ENCODE data around the gene CNN1. TPM values are rescaled to one million over a fixed set of nuclear protein-coding genes. Genes with fewer than 3 reads are reported as not detected.
"Not testable (repeated sequence)": the region's sequence is repeated elsewhere in the genome, so short reads cannot be mapped to it uniquely, and the experiment has no call there.

The CNN1 gene
- total RNA-seq, 1 experiment from 2014 or later: 0.46 TPM

GRCh38 chr19:11554160-11554559 is 15.5 kb downstream of the CNN1 start:
- no peak overlapping the region for H3K4me3 ChIP-seq
- DNase-seq: no peak
- H3K36me3 ChIP-seq: peaks cover 49% of the 10 kb centered on the region
- no peaks in the 10 kb centered on the region for H3K9me3 ChIP-seq
- H3K27me3 ChIP-seq: no peaks in the 10 kb centered on the region

DNA sequence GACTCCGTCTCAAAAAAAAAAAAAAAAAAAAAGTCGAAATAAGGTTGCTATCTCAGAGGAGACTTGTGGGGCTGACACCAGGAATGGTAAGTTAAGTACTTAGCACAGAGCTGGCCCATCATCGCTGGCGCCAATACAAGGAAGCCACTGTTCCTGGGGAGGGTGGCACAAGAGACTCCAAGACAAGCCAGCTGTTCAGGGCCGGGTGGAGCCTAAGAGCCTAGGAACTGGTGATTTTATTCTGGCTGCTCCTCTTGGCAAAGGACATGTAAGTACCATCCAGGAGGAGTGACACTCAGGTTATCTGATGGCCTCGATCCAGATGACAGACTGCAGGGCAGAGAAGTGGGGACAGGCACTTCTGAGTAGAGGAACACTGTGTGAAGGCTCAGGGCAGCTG is 16.6 kb downstream of the CNN1 start:
- H3K27me3 ChIP-seq: no peaks in the 10 kb centered on the region
- no peak overlapping the region for H3K4me3 ChIP-seq
- H3K9me3 ChIP-seq: no peaks in the 10 kb centered on the region
- no peak for DNase-seq
- H3K36me3 ChIP-seq: peaks cover 49% of the 10 kb centered on the region

GRCh38 chr19:11556634-11557420 is 18.2 kb downstream of the CNN1 start:
- peaks cover 48% of the 10 kb centered on the region for H3K36me3 ChIP-seq
- no peaks in the 10 kb centered on the region for H3K9me3 ChIP-seq
- H3K27me3 ChIP-seq: no peaks in the 10 kb centered on the region
- no peak for DNase-seq
- H3K4me3 ChIP-seq: no peak overlapping the region

DNA sequence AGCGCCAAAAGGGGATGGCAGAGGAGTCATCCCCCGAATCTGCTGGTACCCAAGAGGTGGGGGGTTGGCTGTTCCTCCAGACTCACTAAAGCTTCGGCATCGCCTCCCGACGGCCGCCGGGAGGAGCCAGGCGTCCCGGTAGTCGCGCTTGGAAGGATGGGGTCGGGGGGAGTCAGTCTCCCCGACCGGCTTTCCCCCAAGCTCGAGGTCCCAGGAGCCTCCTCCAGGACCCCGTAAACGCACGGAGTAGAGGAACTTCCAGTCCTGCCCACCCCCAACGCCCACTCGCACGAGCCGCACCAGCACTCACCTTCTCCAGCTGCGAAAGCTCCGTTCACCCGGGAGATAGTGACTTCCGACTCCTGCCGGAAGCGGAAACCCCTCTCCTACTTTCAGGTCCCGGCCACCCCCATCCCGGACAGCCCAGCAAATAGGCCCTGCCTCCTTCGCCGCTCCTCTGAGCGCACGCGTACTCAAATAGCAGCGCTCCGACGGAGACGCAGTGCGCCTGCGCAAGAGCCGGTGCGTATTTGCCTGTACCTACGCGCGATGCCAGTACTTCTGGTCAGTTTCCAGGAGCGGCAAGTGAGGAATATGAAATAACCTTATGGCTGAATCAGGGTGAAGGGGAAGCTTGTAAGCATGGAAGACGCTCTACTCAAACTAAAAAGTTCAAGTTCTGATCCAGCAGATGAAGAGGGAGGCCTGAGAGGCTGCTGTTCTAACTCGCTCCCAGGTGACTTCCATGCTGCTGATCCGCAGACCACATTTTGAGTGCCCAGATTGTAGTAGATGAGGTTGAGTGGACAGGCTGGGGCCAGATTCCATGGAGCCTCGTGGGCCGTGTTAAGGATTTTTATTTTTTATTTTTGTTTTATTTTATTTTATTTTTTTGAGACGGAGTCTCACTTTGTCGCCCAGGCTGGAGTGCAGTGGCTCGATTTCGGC is 20.5 kb downstream of the CNN1 start, which contains the start of gene ELOF1:
ELOF1 (minus strand) TSS at position 350 of the 948 bp plus-strand sequence. CDS start 4,883 bp downstream, outside the sequence.
- Histone ChIP-seq H3K27me3 (no peaks in the 10 kb centered on the region), H3K9me3 (no peaks in the 10 kb centered on the region), H3K4me3 (peak within 1 kb of the TSS; percentile 86), H3K36me3 (peaks cover 24% of the 10 kb centered on the region)
- DNase-seq: peak; percentile 100

- Histone ChIP-seq H3K27me3 (no peaks in the 10 kb centered on the region), H3K4me3 (no peak overlapping the region; the same call in 1 of the 2 replicates), H3K36me3 (peaks cover 16% of the 10 kb centered on the region), H3K9me3 (no peaks in the 10 kb centered on the region)
- DNase-seq: peak; percentile 65
Measured at GRCh38 chr19:11560404-11561051, 21.9 kb downstream of the CNN1 start.

DNA sequence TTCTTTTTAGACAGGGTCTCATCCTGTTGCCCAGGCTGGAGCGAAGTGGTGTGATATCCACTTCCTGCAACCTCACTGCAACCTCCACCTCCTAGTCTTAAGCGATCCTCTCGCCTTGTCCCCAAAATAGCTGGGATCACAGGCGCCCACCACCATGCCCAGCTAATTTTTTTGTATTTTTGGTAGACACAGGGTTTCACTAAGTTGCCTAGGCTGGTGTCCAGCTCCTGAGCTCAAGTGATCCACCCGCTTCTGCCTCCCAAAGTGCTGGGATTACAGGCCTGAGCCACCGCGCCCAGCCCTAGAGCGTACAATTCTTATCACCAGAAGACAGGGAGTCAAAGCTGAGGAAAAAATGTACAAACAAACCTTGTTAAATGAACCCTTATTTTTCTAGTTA is 24.9 kb downstream of the CNN1 start:
- H3K4me3 ChIP-seq: no peak overlapping the region
- no peaks in the 10 kb centered on the region for H3K36me3 ChIP-seq

GRCh38 chr19:11564082-11564807 is 25.6 kb downstream of the CNN1 start:
- H3K36me3 ChIP-seq, H3K9me3 ChIP-seq, DNase-seq, H3K27me3 ChIP-seq, H3K4me3 ChIP-seq: not testable (repeated sequence)

More for the DNA sequence above, 24.9 kb downstream of the CNN1 start:
- no peaks in the 10 kb centered on the region for H3K27me3 ChIP-seq
- no peak for DNase-seq
- no peaks in the 10 kb centered on the region for H3K9me3 ChIP-seq

DNA sequence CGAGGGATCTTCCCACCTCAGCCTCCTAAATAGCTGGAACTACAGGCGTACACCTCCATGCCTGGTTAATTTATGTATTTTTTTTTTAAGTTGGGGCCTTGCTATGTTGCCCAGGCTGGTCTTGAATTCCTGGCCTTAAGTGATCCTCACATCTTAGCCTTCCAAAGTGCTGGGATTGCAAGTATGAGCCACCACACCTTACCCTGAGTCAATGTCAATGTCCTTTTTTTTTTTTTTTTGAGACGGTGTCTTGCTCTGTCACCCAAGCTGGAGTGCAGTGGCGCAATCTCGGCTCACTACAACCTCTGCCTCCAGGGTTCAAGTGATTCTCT is 27.0 kb downstream of the CNN1 start:
- not testable (repeated sequence) for H3K36me3 ChIP-seq, H3K27me3 ChIP-seq, H3K9me3 ChIP-seq, DNase-seq, H3K4me3 ChIP-seq

DNA sequence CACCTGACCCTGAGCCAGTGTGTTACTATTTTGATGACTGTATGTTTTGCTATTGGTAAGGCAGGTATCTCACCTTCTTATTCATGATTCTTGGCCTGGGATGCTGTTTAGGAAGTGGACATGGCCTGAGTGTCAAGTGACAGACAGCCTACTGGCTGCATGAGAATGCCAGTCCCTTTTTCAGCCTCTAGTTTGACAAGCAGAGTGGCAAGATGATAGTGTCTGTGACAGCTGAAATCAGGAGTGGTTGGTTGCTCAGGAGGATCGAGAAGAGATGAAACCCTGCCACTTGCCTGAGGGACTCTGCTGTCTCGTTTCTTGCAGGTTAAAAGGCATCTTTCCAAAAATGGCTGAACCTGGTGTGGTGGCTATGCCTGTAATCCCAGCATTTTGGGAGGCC is 27.5 kb downstream of the CNN1 start:
- no peak for DNase-seq
- no peak overlapping the region for H3K4me3 ChIP-seq
- H3K27me3 ChIP-seq: no peaks in the 10 kb centered on the region
- H3K36me3 ChIP-seq: no peaks in the 10 kb centered on the region
- H3K9me3 ChIP-seq: no peaks in the 10 kb centered on the region

GRCh38 chr19:11570039-11570462 is 31.4 kb downstream of the CNN1 start:
- DNase-seq: no peak
- H3K4me3 ChIP-seq: no peak overlapping the region

DNA sequence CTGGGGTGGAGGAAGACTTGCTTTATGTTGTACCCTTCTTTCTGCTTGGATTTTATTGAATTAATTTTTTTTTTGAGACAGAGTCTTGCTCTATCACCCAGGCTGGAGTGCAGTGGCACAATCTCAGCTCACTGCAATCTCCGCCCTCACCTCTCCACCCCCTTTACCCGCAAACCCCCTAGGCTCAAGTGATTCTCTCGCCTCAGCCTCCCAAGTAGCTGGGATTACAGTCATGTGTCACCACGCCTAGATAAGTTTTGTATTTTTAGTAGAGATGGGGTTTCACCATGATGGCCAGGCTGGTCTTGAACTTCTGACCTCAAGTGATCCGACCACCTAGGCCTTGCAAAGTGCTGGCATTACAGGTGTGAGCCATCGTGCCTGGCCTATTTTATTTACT is 34.7 kb downstream of the CNN1 start:
- not testable (repeated sequence) for DNase-seq, H3K36me3 ChIP-seq, H3K27me3 ChIP-seq, H3K9me3 ChIP-seq, H3K4me3 ChIP-seq

More at GRCh38 chr19:11570039-11570462, 31.4 kb downstream of the CNN1 start:
- Histone ChIP-seq H3K36me3 (no peaks in the 10 kb centered on the region), H3K27me3 (no peaks in the 10 kb centered on the region), H3K9me3 (no peaks in the 10 kb centered on the region)

DNA sequence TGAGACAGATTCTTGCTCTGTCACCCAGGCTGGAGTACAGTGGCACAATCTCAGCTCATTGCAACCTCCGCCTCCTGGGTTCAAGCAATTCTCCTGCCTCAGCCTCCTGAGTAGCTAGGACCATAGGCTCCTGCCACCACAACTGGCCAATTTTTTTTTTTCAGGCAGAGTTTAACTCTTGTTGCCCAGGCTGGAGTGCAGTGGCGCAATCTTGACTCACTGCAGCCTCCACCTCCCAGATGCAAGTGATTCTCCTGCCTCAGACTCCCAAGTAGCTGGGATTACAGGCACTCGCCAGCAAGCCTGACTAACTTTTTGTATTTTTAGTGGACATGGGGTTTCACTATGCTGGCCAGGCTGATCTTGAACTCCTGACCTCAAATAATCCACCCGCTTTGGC is 35.1 kb downstream of the CNN1 start:
- not testable (repeated sequence) for H3K27me3 ChIP-seq, H3K36me3 ChIP-seq

GRCh38 chr19:11574689-11575088 is 36.0 kb downstream of the CNN1 start:
- H3K4me3 ChIP-seq: no peak overlapping the region
- no peaks in the 10 kb centered on the region for H3K27me3 ChIP-seq
- H3K36me3 ChIP-seq: no peaks in the 10 kb centered on the region
- H3K9me3 ChIP-seq: no peaks in the 10 kb centered on the region
- no peak for DNase-seq

More for the DNA sequence above, 35.1 kb downstream of the CNN1 start:
- H3K9me3 ChIP-seq, DNase-seq, H3K4me3 ChIP-seq: not testable (repeated sequence)

DNA sequence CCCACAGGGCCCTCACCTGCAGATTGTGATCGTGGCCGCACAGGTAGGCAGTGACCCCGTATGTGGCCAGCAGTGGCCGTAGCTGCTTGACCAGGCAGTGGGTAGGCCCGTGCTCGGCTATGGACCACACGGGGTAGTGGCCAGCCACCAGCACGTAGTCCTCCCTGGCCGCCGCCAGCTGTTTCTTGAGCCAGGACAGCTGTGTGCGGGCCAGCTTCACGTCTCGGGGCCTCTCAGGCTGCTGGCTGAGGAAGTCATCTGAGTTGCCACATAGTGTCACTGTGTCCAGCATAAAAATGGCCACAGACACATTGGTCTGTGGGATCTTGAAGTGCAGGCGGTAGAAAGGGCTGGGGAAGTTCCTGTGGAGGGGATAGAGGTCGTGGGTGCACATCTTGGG is 37.6 kb downstream of the CNN1 start:
- DNase-seq: no peak
- H3K36me3 ChIP-seq: no peaks in the 10 kb centered on the region
- no peak overlapping the region for H3K4me3 ChIP-seq
- no peaks in the 10 kb centered on the region for H3K9me3 ChIP-seq
- no peaks in the 10 kb centered on the region for H3K27me3 ChIP-seq

- H3K4me3 ChIP-seq: no peak within 1 kb of the TSS
- no peak for DNase-seq
- H3K36me3 ChIP-seq: no peaks in the 10 kb centered on the region
- no peaks in the 10 kb centered on the region for H3K27me3 ChIP-seq
- H3K9me3 ChIP-seq: no peaks in the 10 kb centered on the region
Measured at GRCh38 chr19:11577451-11578257, 39.0 kb downstream of the CNN1 start, which contains the start of gene ACP5. Gene ACP5, minus strand, starts transcription at chr19:11577645. Its CDS starts 328 bp downstream, at chr19:11577317.

Data from MG63 (cell line).